Activated T-helper 1 cell treated with anti-CD3 and anti-CD28 coated beads, Interleukin-2, amount 50 U/mL, for 16 hours (primary cell): ENCODE measurements around the gene PIAS4.

Experiments
- DNase-seq, 2 donors: peaks; one replicate each; pipeline ENCODE4 v3.0.0-alpha.2; 2020; ENCODE audit warnings: low read depth in 1 of 2, low spot score in 1 of 2

Gene PIAS4

DNA sequence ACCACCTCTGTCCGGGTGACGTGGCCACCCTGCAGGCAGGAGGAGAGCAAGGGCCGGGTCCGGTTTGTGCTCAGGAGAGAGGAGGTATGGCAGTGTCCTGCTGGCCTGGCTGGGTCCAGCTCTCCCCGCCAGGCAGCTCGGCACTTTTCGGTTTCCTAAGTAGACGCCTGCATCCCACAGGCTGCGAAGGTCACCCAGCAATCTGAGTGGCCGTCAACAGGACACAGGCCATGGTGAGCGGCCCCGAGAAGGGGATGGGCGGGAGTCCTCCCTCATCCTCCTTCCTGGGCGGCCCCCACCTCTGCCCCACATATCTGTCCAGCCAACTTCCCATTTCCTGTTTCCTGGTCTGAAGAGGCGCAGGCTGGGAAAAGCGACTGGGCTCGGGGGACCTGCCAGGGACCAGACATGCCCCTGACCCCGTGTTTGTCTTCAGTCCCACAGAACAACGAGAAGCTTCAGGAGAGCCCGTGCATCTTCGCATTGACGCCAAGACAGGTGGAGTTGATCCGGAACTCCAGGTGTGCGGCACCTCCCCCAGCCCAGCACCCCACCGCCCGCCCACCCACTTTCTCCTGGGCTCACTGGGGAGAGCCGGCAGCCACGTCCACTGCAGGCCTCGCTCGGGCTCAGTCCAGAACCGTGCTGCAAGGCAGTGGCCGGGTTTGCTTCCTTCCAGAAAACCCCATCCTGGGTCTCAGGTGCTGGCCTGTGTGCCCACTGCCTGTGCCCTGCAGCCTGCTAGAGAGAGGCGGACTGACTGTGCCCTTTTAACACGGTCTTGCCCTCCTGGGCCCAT, 16.3 kb downstream of the PIAS4 start:
- no peak for DNase-seq

DNA sequence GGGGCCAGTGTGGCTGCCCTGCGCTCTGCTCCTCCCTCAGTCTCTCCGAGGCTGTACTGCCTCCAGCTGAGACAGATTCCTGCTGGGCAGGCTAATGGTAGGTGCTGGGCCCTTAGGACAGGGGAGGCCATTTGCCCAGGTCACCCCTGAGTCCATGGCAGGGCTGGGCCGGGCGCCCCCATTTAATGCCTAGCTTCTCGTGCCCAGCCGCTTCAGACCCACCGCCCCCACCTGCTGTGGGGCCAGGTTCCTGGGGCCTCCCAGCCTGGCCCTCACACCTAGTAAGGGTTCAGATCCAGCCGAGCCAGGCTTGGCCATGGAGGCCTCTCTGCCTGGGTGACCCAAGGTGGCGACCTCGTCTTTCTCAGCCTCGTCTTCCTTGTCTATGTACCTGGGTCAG, 17.8 kb downstream of the PIAS4 start:
- DNase-seq, result no peak

DNA sequence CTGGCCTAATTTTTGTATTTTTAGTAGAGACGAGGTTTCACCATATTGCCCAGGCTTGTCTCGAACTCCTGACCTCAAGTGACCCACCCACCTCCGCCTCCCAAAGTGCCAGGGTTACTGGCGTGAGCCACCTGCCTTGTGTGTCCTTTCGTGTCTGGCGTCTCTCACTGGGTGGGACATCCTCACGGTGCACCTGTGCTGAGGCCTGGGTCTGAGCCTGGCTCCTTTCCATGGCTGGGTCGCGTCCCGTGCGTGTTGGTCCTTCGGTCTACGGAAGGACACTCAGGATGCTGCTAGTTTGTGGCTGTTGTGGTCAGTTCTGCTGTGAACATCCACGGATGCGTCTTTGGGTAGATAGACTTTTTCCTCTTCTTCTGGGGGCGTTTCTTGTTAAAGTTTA, 19.6 kb downstream of the PIAS4 start:
- no peak for DNase-seq

DNA sequence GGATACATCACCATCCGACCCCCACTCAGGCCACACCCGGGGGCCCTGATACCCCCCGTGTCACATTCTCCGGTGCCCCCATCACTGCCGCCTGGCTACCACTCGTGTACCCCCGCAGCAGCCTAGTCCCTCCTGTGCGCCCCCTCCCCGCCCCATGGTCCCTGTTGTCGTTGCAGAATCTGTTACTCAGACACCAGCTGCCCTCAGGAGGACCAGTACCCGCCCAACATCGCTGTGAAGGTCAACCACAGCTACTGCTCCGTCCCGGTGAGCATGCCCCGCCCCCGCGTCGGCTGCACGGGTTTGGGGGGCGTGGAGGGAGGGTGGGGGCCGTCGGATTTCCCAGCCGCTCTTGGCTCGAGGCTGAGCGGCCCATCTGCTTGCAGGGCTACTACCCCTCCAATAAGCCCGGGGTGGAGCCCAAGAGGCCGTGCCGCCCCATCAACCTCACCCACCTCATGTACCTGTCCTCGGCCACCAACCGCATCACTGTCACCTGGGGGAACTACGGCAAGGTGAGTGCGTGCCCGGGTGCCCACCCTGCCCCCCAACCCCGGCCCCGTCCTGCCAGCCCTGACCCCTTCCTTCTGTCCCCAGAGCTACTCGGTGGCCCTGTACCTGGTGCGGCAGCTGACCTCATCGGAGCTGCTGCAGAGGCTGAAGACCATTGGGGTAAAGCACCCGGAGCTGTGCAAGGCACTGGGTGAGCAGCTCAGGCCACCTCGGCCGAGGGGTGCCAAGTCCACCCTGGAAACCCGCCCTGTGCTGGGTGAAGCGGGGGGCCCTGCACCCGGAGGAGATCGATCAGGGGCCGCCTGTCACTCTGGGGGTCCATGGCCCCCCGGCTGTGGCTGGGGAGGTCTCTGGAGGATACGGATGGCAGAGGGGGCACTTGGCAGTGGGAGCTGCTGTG, 21.1 kb downstream of the PIAS4 start:
- no peak for DNase-seq

DNA sequence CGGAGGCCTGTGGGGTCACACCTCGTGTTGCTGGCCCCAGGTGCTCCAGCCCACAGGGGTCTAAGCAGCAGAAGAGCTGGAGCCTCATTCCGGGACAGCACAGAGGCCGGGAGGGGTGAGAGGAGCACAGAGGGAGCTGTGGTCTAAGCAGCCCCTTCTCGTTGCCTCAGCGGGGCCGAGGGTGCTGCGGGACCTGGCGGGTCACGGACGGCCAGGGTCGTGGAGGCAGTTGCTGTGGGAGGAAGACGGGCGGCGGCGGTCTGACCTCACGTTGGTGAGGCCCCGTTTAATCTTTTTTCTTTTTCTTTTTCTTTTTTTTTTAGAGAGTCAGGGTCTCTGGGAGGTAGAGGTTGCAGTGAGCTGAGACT, 21.7 kb downstream of the PIAS4 start:
- no peak for DNase-seq

DNA sequence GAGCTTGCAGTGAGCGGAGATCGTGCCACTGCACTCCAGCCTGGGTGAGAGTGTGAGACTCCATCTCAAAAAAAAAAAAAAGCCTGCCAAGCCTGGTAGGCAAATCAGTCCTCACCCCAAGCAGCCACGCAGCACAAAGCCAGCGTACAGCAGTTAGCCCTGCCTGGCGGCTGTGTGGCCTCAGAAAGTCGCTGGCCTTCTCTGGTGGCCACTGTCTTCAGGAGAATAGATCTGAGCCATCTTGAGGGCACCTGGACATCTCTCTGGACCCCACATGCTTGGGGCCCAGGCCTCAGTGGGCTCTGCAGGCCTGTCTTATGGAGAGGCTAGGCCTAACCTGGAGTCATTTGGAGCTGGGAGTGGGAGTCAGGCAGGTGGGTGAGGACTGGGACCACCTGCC, 23.0 kb downstream of the PIAS4 start:
- no peak for DNase-seq

DNA sequence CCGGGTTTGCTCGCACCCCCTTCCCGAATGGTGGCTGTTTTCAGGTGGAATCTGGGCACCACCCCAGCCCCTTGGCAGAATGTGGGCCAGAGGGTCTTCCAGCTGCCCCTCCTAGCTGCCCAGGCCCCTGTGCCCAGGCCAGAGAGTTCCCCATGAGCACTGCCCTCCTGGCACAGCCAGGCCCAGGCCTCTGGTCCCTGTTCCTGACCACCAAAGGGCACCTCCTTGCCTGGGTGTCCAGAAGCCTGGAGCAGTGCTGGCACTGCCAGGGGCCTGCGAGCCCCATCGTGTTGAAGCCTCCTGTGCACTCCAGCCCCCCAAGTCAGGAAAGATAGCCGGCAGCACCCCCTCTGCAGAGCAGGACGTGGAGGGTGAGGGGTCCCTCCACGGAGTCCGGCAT, 23.4 kb downstream of the PIAS4 start:
- DNase-seq, result no peak

DNA sequence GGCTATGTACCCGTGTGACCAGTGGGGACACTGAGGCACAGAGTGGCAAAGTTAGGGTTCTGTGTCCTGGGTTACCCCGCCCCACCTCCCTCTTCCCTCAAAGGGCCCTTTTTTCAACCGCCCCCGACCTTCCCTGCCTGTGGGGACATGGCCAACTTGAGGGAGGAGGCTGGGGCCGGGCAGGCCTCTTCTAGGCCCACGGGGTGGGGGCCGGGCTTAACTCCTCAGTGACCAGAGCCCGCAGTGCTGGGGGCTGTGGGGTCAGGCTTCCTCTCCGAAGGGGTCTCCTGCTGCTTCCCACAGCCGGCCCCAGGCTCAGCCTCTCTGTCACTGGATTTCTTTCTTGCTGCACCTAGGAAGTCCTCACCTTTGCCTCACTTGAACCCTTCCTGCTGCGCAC, 23.9 kb downstream of the PIAS4 start:
- DNase-seq, result no peak

DNA sequence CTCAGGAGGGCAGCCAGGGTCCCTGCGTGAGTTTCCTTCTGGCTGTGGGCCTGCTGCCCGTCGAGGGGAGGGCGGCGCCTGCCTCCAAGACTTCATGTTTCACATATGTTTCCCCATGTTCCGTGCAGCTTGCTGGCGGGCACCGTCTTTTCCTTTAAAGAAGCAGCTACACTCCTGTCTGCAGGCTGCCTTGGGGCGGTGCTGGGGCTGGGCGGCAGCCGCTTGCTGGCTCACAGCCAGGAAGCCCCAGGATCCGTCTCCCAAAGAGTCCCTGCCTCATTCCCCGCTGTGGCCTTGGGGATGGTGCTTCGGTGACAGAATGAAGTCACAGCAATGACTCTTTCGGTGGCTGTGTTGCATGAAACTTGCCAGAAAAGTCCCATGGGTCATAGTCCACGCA, 24.9 kb downstream of the PIAS4 start:
- no peak for DNase-seq

DNA sequence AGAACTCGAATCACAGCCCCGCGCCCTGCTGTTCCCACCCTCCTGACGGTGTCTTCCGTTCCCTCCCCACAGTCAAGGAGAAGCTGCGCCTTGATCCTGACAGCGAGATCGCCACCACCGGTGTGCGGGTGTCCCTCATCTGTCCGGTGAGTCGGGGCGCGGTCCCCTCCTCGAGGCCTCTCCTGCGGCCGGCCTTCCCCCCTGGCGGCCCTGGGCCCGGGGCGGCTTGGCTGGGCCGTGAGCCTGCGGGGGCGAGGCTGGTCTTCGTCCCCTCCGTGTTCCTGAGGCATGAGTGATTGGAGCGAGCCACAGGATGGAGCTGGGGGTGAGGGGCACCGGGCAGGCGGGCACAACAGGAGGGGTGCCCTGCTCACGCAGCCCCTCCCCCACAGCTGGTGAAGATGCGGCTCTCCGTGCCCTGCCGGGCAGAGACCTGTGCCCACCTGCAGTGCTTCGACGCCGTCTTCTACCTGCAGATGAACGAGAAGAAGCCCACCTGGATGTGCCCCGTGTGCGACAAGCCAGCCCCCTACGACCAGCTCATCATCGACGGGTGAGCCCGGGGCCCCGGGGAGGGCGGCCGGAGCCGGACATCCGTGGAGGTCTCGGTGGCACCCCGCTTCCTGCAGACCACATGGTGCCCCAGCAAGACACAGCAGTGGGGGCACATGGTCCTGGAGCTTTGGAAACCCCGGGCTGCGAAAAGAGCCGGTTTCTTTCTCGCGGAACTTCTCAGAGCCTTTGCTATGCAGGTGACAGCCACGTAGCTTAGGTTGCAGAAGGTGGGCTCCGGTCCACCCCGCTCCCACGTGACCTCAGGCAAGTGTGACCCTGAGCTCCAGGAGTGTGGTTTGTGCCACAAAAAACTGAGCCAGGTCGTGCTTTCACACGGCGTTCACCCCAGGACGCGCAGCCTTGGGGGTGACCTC, 25.8 kb downstream of the PIAS4 start:
- DNase-seq, result no peak

DNA sequence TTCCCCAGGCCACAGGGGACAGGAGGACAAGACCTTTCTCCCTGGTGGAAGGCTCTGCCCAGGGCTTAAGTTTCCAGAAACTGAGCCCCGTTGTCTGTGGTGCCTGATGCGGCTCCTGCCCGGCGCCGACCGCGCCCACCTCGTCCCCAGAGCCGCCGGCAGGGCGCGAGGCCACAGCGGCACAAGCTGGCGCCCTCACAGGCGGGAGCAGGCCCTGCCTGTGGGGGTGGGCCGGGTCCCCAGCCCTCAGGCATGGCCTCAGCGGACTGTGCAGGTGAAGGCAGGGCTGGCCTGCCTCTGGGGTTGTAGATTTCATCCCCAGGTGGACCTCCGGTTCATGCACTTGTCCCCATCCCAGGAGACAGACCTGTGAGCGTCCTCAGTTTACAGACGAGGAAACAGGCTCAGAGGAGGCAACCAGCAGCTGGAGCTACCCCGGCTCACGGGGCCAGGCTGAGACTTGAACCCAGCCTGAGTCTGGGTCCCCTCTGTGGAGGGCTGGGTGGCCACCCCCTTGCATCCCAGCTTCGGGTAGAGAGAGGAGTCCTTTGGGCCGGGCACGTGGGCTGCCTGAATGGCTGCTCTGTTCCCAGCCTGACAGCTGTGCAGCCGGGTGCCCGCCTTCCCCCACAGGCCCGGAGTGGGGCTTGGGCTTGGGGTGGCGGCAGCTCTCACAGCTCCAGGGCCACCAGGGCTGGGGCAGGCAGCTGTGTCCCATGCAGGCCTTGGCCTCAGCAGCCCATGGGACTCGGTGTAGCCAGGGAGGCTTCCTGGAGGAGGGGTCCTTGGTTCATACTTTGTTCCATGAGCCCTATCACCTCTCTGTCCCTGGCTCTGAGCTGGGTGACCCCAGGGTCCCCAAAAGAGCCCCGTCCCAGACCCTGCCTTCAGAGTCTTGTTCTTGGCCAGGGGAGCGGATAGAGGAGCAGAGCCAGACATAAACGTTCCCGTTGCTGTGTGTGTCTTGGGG, 26.8 kb downstream of the PIAS4 start:
- DNase-seq, result no peak

DNA sequence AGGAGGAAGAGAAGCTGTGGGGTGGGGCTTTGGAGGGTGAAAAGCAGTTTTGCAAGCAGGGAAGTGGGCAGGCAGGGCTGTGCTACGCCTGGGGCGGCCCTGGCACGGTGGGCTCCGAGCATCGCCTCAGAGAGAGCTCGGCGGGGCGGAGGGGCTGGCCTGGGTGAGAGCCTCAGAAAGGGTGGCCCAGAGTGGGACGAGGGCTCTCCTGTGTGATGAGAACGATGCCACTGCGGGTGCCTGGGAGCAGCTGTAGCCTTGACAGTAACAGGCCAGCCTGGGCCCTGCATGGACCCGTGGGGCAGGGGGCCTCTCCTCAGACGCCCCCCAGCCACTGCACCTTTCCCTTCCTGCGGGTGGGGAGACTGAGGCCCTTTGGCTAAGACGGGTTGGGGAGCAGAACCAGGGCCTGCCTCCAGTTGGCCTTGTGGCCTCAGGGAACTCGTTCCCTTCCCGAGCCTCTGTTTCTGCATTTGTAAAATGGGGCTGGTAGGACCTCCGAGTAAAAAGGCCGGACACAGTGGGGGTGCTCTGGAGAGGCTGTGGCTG, 27.6 kb downstream of the PIAS4 start:
- no peak for DNase-seq

DNA sequence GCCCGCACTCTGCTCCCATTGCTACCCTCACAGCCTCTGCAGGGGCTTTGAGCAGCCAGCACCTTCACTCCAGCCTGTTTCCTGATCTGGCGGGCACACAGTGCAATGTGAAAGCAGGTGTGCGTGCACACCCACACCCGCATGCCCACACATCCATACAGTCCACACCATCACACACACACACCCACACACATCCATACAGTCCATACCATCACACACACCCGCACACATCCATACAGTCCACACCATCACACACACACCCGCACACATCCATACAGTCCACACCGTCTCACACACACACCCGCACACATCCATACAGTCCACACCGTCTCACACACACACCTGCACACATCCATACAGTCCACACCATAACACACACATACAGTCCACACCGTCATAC, 28.0 kb downstream of the PIAS4 start:
- no peak for DNase-seq

DNA sequence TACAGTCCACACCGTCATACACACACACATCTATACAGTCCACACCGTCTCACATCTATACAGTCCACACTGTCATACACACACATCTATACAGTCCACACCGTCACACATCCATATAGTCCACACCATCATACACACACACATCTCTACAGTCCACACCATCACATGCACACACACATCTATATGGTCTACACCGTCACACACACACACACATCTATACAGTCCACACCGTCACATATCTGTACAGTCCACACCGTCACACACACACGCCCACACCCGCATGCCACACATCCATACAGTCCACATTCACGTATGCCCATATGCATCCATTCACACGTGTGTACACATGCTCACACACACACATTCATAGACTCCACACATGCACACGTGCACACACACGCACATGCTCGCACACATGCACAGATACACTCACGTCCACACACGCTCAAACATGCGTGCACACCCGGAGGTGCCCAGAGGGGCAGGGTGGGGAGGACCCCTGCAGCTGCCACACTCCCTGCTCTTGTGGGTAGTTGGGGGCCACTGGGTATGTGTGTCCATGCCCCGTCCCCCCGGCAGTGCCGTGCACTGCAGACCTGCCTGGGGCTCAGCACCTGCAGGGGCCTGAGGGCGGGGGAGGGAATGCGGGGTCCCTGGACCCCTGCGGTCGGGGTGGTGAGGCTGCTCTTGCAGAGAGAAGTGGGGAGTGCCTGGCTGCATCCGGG, 29.2 kb downstream of the PIAS4 start:
- no peak for DNase-seq

DNA sequence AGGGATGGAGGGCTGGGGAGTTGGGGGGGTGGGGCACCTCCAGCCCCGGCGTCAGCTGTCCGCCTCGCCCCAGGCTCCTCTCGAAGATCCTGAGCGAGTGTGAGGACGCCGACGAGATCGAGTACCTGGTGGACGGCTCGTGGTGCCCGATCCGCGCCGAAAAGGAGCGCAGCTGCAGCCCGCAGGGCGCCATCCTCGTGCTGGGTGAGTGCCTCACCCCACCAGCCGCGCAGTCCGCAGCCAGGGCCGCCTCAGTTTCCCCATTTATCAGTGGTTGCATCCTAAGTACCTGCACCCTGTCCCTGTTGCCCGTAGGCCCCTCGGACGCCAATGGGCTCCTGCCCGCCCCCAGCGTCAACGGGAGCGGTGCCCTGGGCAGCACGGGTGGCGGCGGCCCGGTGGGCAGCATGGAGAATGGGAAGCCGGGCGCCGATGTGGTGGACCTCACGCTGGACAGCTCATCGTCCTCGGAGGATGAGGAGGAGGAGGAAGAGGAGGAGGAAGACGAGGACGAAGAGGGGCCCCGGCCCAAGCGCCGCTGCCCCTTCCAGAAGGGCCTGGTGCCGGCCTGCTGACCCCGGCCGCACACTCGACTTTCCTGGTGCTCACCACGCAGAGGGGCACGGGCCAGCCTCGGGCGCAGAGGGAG, 29.9 kb downstream of the PIAS4 start:
- no peak for DNase-seq

DNA sequence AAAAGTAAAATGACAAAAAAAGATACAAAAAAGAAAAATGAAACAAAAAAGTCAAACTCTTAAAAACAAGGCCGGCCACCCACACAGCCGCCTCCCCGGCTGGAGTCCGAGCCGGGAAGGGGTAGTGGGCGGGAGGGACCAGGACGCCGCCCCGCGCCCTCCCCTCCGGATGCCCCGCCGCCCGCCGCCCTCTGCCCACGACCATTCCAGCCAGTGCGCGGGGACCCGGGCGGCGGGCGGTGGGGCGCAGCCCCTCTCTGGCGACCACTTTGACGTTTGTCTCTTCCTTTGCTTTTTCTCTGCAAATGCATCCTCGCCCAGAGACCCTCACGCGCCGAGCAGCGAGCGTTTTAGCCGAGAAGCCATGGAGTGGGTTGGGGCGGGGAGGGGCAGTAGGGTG, 30.5 kb downstream of the PIAS4 start:
- DNase-seq, result no peak

DNA sequence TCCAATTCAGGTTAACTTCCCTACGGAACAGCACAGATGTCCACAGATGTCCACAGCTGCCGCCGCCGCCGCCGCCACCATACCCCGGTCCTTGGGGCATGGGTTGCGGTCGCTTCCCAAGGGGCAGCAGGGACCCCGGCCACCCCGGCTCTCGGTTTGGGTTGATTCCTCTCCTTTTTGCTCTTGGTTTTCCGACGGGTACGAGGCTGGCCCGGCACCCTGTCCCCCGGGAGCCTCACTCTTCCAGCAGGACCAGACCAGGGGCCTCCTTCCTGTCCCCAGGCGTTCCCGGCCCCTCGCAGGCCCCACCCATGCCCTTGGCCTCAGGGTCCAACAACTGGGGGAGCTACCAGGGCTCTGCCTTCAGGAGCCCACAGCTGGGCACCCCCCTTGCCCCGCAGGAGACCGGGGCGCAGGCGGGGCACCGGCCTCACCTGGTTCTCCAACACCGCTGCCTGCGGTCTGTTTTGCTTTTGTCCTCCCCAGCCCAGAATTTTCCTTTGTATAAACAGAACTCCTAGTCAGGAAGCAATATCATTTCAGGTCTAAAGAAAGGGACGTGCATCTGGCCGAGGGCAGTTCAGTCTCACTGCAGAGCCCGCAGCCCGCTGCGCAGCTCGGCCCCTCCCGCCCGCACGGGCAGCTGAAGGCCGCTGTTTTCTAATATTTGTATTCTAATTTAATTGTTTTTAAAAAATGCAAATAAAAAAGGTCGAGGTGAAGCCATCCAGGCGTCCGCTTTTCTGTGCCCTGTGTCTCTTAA, 31.3 kb downstream of the PIAS4 start:
- DNase-seq, result no peak
